Measurements from ENCODE around the gene NFATC2.

DNA sequence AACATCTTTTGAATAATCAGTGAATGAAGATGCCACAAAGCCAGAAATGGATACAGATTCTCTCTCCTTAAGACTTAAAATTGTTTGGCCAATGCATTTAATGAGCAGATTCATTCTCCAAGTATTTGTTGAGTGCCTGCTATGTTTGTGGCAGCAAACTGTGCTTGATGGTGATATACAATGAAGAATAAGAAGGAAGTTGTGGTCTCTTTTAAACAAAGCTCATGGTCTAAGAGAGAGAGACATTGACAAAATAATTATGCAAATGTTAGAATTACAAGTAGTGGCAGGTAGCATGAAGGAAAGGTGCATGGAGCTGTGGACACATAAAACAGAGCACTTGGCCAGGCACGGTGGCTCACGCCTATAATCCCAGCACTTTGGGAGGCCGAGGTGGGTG lies 28.3 kb downstream of the NFATC2 start:
- TF ChIP-seq EP300 (IDR thresholded peaks at IDR 0.05; ENCODE audit: low read depth): no peak
- no peak for TF ChIP-seq POLR2A (IDR thresholded peaks at IDR 0.05)
- TF ChIP-seq, protein P1, sequence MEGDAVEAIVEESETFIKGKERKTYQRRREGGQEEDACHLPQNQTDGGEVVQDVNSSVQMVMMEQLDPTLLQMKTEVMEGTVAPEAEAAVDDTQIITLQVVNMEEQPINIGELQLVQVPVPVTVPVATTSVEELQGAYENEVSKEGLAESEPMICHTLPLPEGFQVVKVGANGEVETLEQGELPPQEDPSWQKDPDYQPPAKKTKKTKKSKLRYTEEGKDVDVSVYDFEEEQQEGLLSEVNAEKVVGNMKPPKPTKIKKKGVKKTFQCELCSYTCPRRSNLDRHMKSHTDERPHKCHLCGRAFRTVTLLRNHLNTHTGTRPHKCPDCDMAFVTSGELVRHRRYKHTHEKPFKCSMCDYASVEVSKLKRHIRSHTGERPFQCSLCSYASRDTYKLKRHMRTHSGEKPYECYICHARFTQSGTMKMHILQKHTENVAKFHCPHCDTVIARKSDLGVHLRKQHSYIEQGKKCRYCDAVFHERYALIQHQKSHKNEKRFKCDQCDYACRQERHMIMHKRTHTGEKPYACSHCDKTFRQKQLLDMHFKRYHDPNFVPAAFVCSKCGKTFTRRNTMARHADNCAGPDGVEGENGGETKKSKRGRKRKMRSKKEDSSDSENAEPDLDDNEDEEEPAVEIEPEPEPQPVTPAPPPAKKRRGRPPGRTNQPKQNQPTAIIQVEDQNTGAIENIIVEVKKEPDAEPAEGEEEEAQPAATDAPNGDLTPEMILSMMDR (IDR thresholded peaks at IDR 0.05): no peak
